ENCODE results near the gene GNMT. TPM values are rescaled to one million over a fixed set of nuclear protein-coding genes. Genes with fewer than 3 reads are reported as not detected.
A peak's percentile ranks its signal among the peaks of the same experiment; 100 is the strongest.
"Not testable (repeated sequence)": the region's sequence is repeated elsewhere in the genome, so short reads cannot be mapped to it uniquely, and the experiment has no call there.

The GNMT gene
- total RNA-seq, 3 donors from 2014 or later: 0.75 to 0.76 TPM; not detected in 1

DNA sequence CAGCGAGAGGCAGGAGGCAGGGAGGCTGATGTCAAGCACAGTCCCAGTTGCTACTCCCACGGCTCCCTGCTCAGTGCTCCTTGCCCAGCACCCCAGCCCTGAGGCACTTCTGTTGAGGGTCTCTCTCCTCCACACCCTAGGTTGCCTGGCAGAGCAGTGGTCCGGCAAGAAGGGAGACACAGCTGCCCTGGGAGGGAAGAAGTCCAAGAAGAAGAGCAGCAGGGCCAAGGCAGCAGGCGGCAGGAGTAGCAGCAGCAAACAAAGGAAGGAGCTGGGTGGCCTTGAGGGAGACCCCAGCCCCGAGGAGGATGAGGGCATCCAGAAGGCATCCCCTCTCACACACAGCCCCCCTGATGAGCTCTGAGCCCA lies 22.1 kb upstream of the GNMT start:
- ATAC-seq: no peak
- no peak for DNase-seq
- Histone ChIP-seq H3K4me3 (no peak overlapping the region), H3K36me3 (ENCODE audit: low read depth) (no peaks in the 10 kb centered on the region), H3K9me3 (no peaks in the 10 kb centered on the region), H3K4me1 (ENCODE audit: low read depth) (no peaks in the 10 kb centered on the region)
- TF ChIP-seq, protein P1, sequence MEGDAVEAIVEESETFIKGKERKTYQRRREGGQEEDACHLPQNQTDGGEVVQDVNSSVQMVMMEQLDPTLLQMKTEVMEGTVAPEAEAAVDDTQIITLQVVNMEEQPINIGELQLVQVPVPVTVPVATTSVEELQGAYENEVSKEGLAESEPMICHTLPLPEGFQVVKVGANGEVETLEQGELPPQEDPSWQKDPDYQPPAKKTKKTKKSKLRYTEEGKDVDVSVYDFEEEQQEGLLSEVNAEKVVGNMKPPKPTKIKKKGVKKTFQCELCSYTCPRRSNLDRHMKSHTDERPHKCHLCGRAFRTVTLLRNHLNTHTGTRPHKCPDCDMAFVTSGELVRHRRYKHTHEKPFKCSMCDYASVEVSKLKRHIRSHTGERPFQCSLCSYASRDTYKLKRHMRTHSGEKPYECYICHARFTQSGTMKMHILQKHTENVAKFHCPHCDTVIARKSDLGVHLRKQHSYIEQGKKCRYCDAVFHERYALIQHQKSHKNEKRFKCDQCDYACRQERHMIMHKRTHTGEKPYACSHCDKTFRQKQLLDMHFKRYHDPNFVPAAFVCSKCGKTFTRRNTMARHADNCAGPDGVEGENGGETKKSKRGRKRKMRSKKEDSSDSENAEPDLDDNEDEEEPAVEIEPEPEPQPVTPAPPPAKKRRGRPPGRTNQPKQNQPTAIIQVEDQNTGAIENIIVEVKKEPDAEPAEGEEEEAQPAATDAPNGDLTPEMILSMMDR (IDR thresholded peaks at IDR 0.05): no peak
- intact Hi-C loops (cut with DNase I, micrococcal nuclease): no loop called here

DNA sequence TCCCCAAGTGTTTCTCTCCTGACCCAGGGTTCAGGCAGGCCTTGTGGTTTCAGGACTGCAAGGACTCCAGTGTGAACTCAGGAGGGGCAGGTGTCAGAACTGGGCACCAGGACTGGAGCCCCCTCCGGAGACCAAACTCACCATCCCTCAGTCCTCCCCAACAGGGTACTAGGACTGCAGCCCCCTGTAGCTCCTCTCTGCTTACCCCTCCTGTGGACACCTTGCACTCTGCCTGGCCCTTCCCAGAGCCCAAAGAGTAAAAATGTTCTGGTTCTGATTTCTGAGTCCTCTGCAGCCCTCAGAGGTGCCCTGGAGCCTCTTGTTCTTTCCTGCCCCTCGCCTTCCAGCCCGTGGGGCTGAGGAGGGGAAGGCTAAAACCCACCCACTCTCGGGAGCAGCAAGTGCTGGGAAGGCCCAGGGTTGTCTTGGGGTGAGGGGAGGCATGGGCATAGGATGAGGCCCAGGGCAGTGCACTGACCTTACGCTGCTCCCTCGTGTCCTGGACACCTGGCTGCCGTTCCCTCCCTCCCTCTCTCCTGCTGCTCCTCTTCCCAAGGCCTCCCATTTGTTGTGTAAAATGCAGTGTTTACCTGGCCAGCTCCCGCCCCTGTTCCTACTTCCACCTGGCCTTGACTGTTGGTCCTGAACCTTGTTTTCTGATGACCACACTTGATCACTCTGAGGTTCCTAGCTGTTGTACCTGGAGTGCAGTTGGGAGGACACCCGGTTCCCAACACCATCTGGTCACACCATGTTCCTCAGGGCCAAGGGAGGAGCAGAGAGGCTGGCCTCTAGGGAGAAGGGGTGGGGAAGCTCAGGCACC lies 21.4 kb upstream of the GNMT start:
- no peak overlapping the region for H3K4me3 ChIP-seq
- H3K36me3 ChIP-seq (ENCODE audit: low read depth): no peaks in the 10 kb centered on the region
- DNase-seq: no peak
- peak; percentile 75 for ATAC-seq
- intact Hi-C loops (cut with DNase I, micrococcal nuclease): no loop called here
- no peaks in the 10 kb centered on the region for H3K9me3 ChIP-seq
- H3K4me1 ChIP-seq (ENCODE audit: low read depth): no peaks in the 10 kb centered on the region
- TF ChIP-seq, protein P1 (IDR thresholded peaks at IDR 0.05): no peak

DNA sequence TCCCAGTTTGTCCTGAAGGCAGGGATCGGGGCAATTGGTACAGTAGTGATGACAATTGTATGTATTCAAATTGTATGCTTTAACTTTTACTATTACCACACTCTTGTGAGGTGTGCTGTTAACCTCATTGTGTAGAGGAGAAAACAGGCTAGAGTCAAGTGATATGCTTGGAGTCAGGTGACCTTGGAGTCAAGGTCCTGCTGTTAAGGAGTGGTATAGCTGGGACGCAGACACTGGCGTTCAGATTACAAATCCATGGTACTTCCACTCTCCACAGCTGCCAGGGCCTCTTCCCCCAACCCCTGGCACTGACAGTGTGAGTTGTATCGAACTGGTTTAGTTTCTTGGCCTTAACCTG lies 20.8 kb upstream of the GNMT start:
- Histone ChIP-seq H3K4me3 (no peak overlapping the region), H3K9me3 (no peaks in the 10 kb centered on the region), H3K4me1 (ENCODE audit: low read depth) (no peaks in the 10 kb centered on the region), H3K36me3 (ENCODE audit: low read depth) (no peaks in the 10 kb centered on the region)
- no peak for DNase-seq
- intact Hi-C loops (cut with DNase I, micrococcal nuclease): no loop called here
- TF ChIP-seq, protein P1 (IDR thresholded peaks at IDR 0.05): no peak
- ATAC-seq: no peak

DNA sequence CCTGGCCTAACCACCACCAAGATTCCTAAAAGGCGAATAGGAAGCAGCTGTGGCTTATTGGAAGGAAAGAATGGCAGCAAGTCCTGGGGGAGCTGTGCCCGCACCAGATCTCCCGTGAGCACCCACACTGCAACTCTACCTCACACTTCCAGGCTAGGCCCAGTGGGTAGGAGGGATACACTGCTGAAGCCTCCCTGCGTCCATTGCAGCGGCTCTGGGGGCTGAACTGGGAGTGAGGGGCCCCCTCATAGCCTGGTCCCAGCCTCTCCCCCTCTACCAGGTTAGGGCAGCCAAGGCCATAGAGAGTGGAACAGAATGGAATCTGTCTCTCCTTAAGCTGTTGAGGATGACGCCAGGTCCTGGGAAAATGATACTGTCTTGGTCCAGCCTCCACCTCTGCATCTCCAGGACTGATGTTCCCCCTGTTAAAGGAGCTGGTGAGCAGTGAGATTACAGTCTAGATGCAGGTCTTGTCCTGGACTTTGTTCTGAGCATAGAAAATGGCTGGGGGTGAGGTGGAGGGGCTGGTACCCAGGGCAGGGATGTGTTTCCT lies 20.0 kb upstream of the GNMT start:
- no peaks in the 10 kb centered on the region for H3K4me1 ChIP-seq (ENCODE audit: low read depth)
- no peak for ATAC-seq
- H3K4me3 ChIP-seq: no peak overlapping the region
- TF ChIP-seq, protein P1 (IDR thresholded peaks at IDR 0.05): no peak
- intact Hi-C loops (cut with DNase I, micrococcal nuclease): no loop called here
- no peak for DNase-seq
- H3K36me3 ChIP-seq (ENCODE audit: low read depth): no peaks in the 10 kb centered on the region
- no peaks in the 10 kb centered on the region for H3K9me3 ChIP-seq

DNA sequence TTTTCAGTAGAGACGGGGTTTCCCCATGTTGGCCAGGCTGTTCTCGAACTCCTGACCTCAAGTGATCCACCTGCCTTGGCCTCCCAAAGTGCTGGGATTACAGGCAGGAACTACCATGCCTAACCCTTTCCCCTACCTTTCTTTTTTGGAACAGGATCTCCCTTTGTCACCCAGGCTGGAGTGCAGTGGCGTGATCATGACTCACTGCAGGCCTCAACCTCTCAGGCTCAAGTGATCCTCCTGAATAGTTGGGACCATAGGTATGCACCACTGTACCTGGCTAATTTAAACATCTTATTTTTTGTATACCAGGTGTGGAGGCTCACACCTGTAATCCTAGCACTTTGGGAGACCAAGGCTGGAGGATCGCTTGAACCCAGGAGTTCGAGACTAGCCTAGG lies 19.2 kb upstream of the GNMT start:
- H3K36me3 ChIP-seq (ENCODE audit: low read depth); H3K4me3 ChIP-seq; H3K9me3 ChIP-seq; DNase-seq; ATAC-seq; intact Hi-C loops (cut with DNase I, micrococcal nuclease); H3K4me1 ChIP-seq (ENCODE audit: low read depth): not testable (repeated sequence)

DNA sequence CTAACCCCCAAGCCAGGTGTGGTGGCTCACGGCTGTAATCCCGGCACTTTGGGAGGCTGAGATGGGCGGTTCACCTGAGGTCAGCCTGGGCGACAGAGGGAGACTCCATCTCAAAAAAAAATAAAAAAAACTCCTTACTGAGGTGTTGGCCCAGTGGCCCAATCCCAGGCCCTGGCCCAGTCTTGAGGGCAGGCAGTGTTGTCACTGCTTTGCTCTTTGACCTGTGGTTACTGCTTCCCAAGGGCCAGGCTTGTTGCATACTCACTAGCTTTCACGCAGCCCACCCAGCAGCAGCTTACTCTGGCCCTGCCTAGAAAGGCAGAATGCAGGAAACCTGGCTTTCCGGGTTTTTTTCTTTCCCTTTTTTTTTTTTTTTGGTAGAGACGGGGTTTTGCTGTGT lies 18.1 kb upstream of the GNMT start:
- intact Hi-C loops (cut with DNase I, micrococcal nuclease): no loop called here
- ATAC-seq (no peak), DNase-seq (no peak)
- no peaks in the 10 kb centered on the region for H3K9me3 ChIP-seq
- H3K4me3 ChIP-seq: no peak overlapping the region
- TF ChIP-seq, protein P1 (IDR thresholded peaks at IDR 0.05): no peak
- no peaks in the 10 kb centered on the region for H3K36me3 ChIP-seq (ENCODE audit: low read depth)
- no peaks in the 10 kb centered on the region for H3K4me1 ChIP-seq (ENCODE audit: low read depth)

All from mucosa of descending colon (tissue), 3 donors.